ENCODE data around the gene HHEX. TPM values are rescaled to one million over a fixed set of nuclear protein-coding genes. Genes with fewer than 3 reads are reported as not detected.
"Not testable (repeated sequence)": the region's sequence is repeated elsewhere in the genome, so short reads cannot be mapped to it uniquely, and the experiment has no call there.

Gene HHEX
- total RNA-seq, 2 donors from 2014 or later: 9.9 to 11.3 TPM

- intact Hi-C loops (cut with DNase I): no loop called here
- DNase-seq (ENCODE audit: low spot score): no peak
These were observed 32.6 kb downstream of the HHEX start for GRCh38 chr10:92722349-92722748.

DNA sequence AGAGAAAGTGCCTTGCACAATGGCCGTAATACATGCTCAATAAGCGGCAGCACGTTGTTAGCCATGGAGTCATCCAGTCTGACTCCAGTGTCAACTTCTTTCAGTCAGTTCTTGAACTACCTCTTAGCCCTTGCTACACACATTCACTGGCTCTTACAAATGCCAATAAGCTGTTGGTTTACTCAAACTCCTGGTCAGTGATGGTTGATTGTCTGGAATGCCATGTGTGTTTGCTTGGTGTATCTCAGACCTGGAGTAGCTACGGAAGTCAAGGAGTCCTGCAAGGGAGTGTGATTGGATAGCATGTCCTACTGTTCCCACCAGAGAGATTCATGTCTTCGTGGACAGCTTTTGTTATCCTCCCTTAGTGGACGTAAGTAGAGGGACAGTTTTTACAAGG, 37.4 kb downstream of the HHEX start:
- intact Hi-C loops (cut with DNase I): no loop called here
- no peak for DNase-seq (ENCODE audit: low spot score)

GRCh38 chr10:92727550-92727949, 37.8 kb downstream of the HHEX start:
- intact Hi-C loops (cut with DNase I): no loop called here
- DNase-seq (ENCODE audit: low spot score): no peak

- no peak for DNase-seq (ENCODE audit: low spot score)
- intact Hi-C loops (cut with DNase I): no loop called here
These were observed 40.1 kb downstream of the HHEX start for GRCh38 chr10:92729886-92730285.

DNA sequence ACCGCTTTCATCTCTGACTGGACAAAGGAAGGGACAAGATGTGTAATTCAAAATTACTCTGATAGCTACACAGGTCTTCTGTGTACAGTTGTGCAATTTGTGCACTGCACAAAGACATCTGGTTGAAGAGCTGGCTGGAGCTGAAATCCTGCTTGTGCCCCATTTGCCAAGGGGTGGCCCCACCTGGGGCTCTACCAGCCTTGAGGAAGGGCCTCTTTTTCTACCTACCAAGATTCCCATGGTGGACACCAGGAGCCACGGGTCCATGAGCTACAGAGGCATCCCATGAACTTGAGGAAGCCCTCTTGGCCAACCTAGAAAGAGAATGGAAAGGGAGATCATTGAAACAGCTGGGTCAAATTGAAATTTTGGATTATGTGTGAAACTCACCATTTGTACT, 43.2 kb downstream of the HHEX start:
- DNase-seq (ENCODE audit: low spot score): no peak
- intact Hi-C loops (cut with DNase I): no loop called here

DNA sequence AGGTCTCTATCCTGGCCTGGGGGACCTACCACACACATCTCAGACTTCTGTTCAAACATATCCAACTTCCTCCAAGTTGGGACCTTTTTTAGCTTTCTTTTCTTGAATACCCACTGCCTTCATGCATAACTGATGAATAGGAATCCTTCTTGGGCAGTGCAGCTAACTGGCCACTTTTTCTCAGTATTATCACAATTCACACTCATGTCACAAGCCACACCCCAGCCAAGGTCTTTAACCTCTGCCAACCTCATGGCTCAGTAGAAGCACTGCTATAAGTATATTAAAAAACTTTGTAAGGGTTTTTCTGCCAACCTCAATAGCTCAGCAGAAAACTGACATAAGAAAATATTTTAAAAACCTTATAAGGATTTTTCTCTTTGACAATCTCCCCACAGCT, 44.5 kb downstream of the HHEX start:
- intact Hi-C loops (cut with DNase I): no loop called here
- DNase-seq (ENCODE audit: low spot score): no peak

DNA sequence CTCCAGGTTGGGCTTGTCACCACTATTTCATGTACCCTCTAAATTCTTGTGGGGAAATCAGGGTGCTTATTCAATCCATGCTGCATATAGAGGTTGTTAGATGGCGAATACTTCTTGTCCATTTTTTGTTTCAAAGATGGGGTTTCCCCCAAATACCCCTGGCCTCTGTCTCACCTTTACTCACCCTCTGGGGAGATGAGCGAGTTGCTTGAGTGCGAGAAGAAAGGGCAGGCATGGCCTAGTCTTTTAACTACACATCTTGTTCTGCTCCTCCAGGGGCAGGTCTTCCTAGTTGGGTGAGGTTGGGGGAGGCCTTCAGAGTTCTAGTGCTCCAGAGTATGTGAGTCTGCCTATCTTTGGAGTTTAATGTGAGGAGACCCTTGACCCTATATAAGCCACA, 46.2 kb downstream of the HHEX start:
- no peak for DNase-seq (ENCODE audit: low spot score)
- intact Hi-C loops (cut with DNase I): no loop called here

- DNase-seq (ENCODE audit: low spot score): no peak
- intact Hi-C loops (cut with DNase I): no loop called here
These were observed 47.7 kb downstream of the HHEX start for GRCh38 chr10:92737484-92737883.

DNA sequence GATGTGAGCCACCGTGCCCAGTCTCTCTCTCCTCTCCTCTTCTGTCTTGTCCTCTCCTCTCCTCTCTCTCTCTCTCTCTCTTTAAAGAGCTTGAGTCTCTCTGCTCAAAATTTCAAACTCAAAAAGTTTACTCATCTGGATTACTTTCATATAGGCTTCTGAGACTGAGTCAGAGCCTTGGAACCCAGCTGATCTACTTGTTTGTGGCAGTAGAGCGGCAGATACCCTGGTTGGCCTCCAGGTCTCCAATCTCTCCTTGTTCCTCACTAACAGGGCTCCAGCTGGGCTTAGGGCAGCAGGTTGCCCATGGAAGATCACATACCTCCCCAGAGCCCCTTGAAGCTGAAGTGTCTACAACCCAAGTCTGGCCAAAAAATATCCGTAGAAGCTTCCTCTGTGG, 51.0 kb downstream of the HHEX start:
- no peak for DNase-seq (ENCODE audit: low spot score)
- intact Hi-C loops (cut with DNase I): no loop called here

DNA sequence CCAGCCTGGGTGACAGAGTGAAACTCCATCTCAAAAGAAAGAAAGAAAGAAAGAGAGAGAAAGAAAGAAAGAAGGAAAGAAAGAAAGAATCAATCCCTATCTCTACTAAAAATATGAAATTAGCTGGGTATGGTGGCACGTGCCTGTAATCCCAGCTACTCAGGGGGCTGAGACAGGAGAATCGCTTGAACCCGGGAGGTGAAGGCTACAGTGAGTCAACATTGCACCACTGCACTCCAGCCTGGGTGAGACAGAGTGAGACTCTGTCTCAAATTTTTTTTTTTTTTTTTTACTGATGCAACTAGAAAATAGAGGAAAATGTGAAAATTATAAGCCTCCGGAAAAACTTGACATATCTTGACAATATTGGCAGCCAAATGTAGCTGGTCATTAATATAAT, 52.0 kb downstream of the HHEX start:
- DNase-seq (ENCODE audit: low spot score); intact Hi-C loops (cut with DNase I): not testable (repeated sequence)

DNA sequence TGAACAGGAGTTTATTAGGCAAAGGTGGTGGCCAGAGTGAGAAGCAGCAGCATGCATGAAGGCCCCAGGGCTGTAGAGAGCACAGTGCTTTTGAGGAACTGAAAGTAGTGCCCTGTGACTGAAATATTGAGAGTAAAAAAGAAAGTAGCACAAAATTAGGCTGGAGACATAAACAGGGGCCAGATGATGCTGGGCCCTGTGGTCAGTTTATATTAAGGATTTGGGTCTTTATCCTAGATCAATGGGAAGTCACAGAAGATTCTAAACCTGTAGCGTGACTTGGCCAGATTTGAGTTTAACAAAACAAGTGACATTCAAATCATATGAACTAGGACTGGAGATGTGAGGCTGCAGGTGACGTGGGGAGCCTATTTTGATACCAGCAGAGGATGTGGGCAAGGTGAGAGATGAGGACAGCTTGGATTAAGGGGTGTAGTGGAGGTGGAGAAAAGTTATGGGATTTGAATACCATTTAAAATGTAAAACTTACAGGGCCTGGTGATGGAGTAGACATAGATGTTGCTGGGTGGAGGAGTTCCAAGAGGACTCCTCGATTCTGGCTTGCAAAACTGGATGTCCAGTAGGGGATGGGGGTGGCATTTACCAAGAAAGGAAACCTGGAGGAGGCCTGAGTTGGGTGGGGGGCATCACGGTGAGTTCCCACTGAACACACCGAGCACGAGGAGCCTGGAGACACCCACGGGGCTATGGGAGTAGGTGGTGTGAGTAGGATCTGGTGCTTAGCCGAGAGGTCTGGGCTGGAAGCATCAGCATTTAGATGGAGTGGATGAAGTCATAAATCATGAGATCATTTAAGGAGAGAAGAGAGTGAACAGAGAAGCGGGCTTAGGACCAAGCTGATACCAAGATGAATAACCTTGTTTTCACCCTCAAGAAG, 52.8 kb downstream of the HHEX start:
- no peak for DNase-seq (ENCODE audit: low spot score)
- intact Hi-C loops (cut with DNase I): no loop called here

Other genes starting within 250 kb of the HHEX start
- gene IDE, start 115.9 kb upstream of the HHEX start, total RNA-seq: 10 to 100 TPM; 40.1 to 45.6 TPM
- gene KIF11, start 96.8 kb upstream of the HHEX start, total RNA-seq: 1 to 10 TPM in 1 of 2 donors, under 1 TPM in 1; 0.67 to 1.1 TPM
- 10 to 100 TPM; 13.1 to 17.6 TPM for gene EXOC6, start 158.6 kb downstream of the HHEX start, total RNA-seq